Endothelial cell (in vitro differentiated cells): Measurements from ENCODE around the gene IFITM2. TPM values are rescaled to one million over a fixed set of nuclear protein-coding genes. Genes with fewer than 3 reads are reported as not detected.

Source experiments
- DNase-seq: peaks from one replicate; pipeline ENCODE4 v3.0.0; 2021; ENCODE audit warnings: low spot score
- H3K27ac Mint-ChIP-seq: one replicate; pipeline ENCODE4 v1.8.0; 2021; ENCODE audit warnings: mixed read lengths, inconsistent platforms; ENCODE audit not compliant: unreplicated experiment
- H3K27me3 Mint-ChIP-seq: one replicate; pipeline ENCODE4 v1.8.0; 2021; ENCODE audit warnings: mild to moderate bottlenecking, moderate library complexity, mixed read lengths, inconsistent platforms; ENCODE audit not compliant: unreplicated experiment
- H3K36me3 Mint-ChIP-seq: one replicate; pipeline ENCODE4 v1.8.0; 2021; ENCODE audit warnings: mild to moderate bottlenecking, low read depth, mixed read lengths, inconsistent platforms; ENCODE audit not compliant: unreplicated experiment
- H3K4me1 Mint-ChIP-seq: one replicate; pipeline ENCODE4 v1.8.0; 2021; ENCODE audit warnings: mild to moderate bottlenecking, mixed read lengths, inconsistent platforms; ENCODE audit not compliant: unreplicated experiment
- H3K4me3 Mint-ChIP-seq: one replicate; pipeline ENCODE4 v1.8.0; 2021; ENCODE audit warnings: mild to moderate bottlenecking, mixed read lengths, inconsistent platforms; ENCODE audit not compliant: unreplicated experiment
- H3K9me3 Mint-ChIP-seq: one replicate; pipeline ENCODE4 v1.8.0; 2021; ENCODE audit warnings: mixed read lengths, inconsistent platforms; ENCODE audit not compliant: unreplicated experiment
- CTCF ChIP-seq: fragments of 200-600 bp; sonication (generic); IDR thresholded peaks from one replicate; pipeline ENCODE4 v1.5.0; 2021; ENCODE audit warnings: antibody characterized with exemption; ENCODE audit not compliant: unreplicated experiment
- total RNA-seq: library from RNA; stranded (reverse); fragmentation: NEBNext Ultra II Directional; extraction: Animal tissue kit (Norgen Biotek cat#: 25700); gene quantifications from one replicate; pipeline ENCODE4 v1.2.1, GENCODE V29; 2021; ENCODE audit not compliant: unreplicated experiment

The IFITM2 gene
- total RNA-seq, 1 donor from 2014 or later = 205 TPM

GRCh38 chr11:296171-297050, 11.2 kb upstream of the IFITM2 start:
- no peak for TF ChIP-seq CTCF
- no peak for DNase-seq
- Mint-ChIP-seq H3K27ac (no peak overlapping the region), H3K9me3 (no peaks in the 10 kb centered on the region), H3K4me3 (no peak overlapping the region), H3K27me3 (peaks cover 2% of the 10 kb centered on the region), H3K36me3 (peaks cover 6% of the 10 kb centered on the region), H3K4me1 (peaks cover 5% of the 10 kb centered on the region)

GRCh38 chr11:297051-297585, 10.5 kb upstream of the IFITM2 start:
- no peak for DNase-seq
- Mint-ChIP-seq H3K4me3 (no peak overlapping the region), H3K36me3 (peaks cover 6% of the 10 kb centered on the region), H3K9me3 (no peaks in the 10 kb centered on the region), H3K27ac (no peak overlapping the region), H3K4me1 (peaks cover 5% of the 10 kb centered on the region), H3K27me3 (peaks cover 2% of the 10 kb centered on the region)
- TF ChIP-seq CTCF = no peak

- Mint-ChIP-seq H3K27ac (no peak overlapping the region), H3K36me3 (peaks cover 6% of the 10 kb centered on the region), H3K4me3 (no peak overlapping the region), H3K9me3 (no peaks in the 10 kb centered on the region), H3K4me1 (peaks cover 5% of the 10 kb centered on the region), H3K27me3 (peaks cover 2% of the 10 kb centered on the region)
- no peak for TF ChIP-seq CTCF
- no peak for DNase-seq
Measured at GRCh38 chr11:297586-298405, 9.8 kb upstream of the IFITM2 start.

- Mint-ChIP-seq H3K27ac (no peak overlapping the region), H3K27me3 (peaks cover 2% of the 10 kb centered on the region), H3K36me3 (peaks cover 6% of the 10 kb centered on the region), H3K9me3 (no peaks in the 10 kb centered on the region), H3K4me1 (peaks cover 5% of the 10 kb centered on the region), H3K4me3 (no peak overlapping the region)
- TF ChIP-seq CTCF = no peak
- no peak for DNase-seq
Measured at GRCh38 chr11:298406-299065, 9.1 kb upstream of the IFITM2 start.
